HG03354 (cell line): ENCODE results near the gene SEC63.
"Not testable (repeated sequence)": the region's sequence is repeated elsewhere in the genome, so short reads cannot be mapped to it uniquely, and the experiment has no call there.

Experiments used
- ATAC-seq: cut with Tn5 transposase; IDR thresholded peaks from one replicate; pipeline ENCODE4 v1.9.1; 2021; ENCODE audit warnings: mild to moderate bottlenecking; ENCODE audit not compliant: unreplicated experiment, poor library complexity, severe bottlenecking

Gene SEC63

GRCh38 chr6:107936162-107936909 is 21.7 kb downstream of the SEC63 start:
- no peak for ATAC-seq

- not testable (repeated sequence) for ATAC-seq
These were observed 23.8 kb downstream of the SEC63 start for GRCh38 chr6:107934229-107934628.

- no peak for ATAC-seq
These were observed 25.4 kb downstream of the SEC63 start for GRCh38 chr6:107932580-107932979.

GRCh38 chr6:107931894-107932293 is 26.1 kb downstream of the SEC63 start:
- ATAC-seq = no peak

- ATAC-seq = no peak
These were observed 29.0 kb downstream of the SEC63 start for GRCh38 chr6:107928984-107929383.

- ATAC-seq = not testable (repeated sequence)
These were observed 31.1 kb downstream of the SEC63 start for GRCh38 chr6:107926697-107927544.

- ATAC-seq = no peak
These were observed 40.3 kb downstream of the SEC63 start for GRCh38 chr6:107917451-107918375.

- not testable (repeated sequence) for ATAC-seq
These were observed 41.0 kb downstream of the SEC63 start for GRCh38 chr6:107916961-107917360.

- ATAC-seq = no peak
These were observed 46.3 kb downstream of the SEC63 start for GRCh38 chr6:107911692-107912091.

- ATAC-seq = no peak
These were observed 63.1 kb downstream of the SEC63 start for GRCh38 chr6:107894809-107895396.

GRCh38 chr6:107890431-107890830 is 67.6 kb downstream of the SEC63 start:
- not testable (repeated sequence) for ATAC-seq

- not testable (repeated sequence) for ATAC-seq
These were observed 72.1 kb downstream of the SEC63 start for GRCh38 chr6:107885950-107886349.

GRCh38 chr6:107879941-107880340 is 78.1 kb downstream of the SEC63 start:
- ATAC-seq = no peak

GRCh38 chr6:107877968-107878367 is 80.0 kb downstream of the SEC63 start:
- ATAC-seq = peak; percentile 55

- ATAC-seq = no peak
These were observed 86.0 kb downstream of the SEC63 start for GRCh38 chr6:107871976-107872375.

GRCh38 chr6:107871512-107871911 is 86.5 kb downstream of the SEC63 start:
- ATAC-seq = not testable (repeated sequence)

GRCh38 chr6:107871016-107871415 is 87.0 kb downstream of the SEC63 start:
- no peak for ATAC-seq

GRCh38 chr6:107870381-107870780 is 87.6 kb downstream of the SEC63 start:
- no peak for ATAC-seq

- ATAC-seq = peak; percentile 55
These were observed 88.1 kb downstream of the SEC63 start for GRCh38 chr6:107869871-107870270.
